ENCODE results near the gene SP5. TPM values are rescaled to one million over a fixed set of nuclear protein-coding genes. Genes with fewer than 3 reads are reported as not detected.

The SP5 gene
- total and polyA plus RNA-seq, 2 of the 4 experiments (the other 2 are of a cell fraction): not detected

DNA sequence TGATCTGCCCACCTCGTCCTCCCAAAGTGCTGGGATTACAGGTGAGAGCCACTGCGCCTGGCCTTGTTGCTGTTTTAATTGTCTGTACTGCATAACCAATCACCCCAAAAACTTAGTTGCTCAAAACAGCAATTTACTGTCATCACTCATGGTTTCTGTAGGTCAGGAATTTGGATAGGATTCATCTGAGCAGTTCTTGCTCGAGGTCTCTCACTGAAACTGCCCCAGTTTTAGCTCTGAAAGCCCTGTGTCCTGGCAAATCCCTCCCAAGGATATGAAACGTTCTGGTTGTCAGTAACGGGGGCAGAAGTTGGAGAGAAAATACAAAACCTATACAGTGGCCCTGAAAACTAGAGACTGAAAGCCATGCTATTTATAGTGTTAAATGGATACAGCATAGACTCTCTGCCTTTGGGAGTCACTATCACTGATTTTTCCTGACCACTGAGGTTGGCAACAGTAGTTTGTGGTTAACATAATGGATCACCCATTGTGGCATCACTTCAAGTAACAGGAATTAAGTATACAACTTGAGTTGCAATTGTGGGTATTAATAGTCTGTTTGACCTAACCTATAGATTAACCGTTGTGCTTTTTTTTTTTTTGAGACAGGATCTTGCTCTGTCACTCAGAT, 27.9 kb downstream of the SP5 start:
- H3K9ac ChIP-seq (ENCODE audit: low read depth, low read length): no peak overlapping the region
- no peak overlapping the region for H4K91ac ChIP-seq (ENCODE audit: insufficient read depth, low read depth, low read length)
- H3K18ac ChIP-seq (ENCODE audit: low read depth, low read length): no peak overlapping the region
- TF ChIP-seq POLR2A (IDR thresholded peaks at IDR 0.05; ENCODE audit: low read depth, low read length) (no peak), SMC3 (IDR thresholded peaks at IDR 0.05; ENCODE audit: low read depth, low read length) (no peak), CHD1 (IDR thresholded peaks at IDR 0.05; ENCODE audit: low read depth, low read length) (no peak), NFE2L2 (IDR thresholded peaks at IDR 0.05; ENCODE audit: low read depth, low read length) (no peak), MAZ (IDR thresholded peaks at IDR 0.05; ENCODE audit: borderline replicate concordance, low read depth, low read length) (no peak), RCOR1 (IDR thresholded peaks at IDR 0.05; ENCODE audit: insufficient replicate concordance, low read length) (no peak), CEBPB (IDR thresholded peaks at IDR 0.05; ENCODE audit: low read depth, low read length) (no peak), MXI1 (IDR thresholded peaks at IDR 0.05; ENCODE audit: borderline replicate concordance, low read depth, low read length) (no peak), FOS (IDR thresholded peaks at IDR 0.05; ENCODE audit: low read depth, low read length) (no peak), RFX5 (IDR thresholded peaks at IDR 0.05; ENCODE audit: low read depth, low read length) (no peak), BHLHE40 (IDR thresholded peaks at IDR 0.05; ENCODE audit: low read depth, low read length) (no peak), MAFK (IDR thresholded peaks at IDR 0.05; ENCODE audit: low read depth, low read length) (no peak), RAD21 (IDR thresholded peaks at IDR 0.05; ENCODE audit: low read length) (no peak)
- TF ChIP-seq, protein P1, sequence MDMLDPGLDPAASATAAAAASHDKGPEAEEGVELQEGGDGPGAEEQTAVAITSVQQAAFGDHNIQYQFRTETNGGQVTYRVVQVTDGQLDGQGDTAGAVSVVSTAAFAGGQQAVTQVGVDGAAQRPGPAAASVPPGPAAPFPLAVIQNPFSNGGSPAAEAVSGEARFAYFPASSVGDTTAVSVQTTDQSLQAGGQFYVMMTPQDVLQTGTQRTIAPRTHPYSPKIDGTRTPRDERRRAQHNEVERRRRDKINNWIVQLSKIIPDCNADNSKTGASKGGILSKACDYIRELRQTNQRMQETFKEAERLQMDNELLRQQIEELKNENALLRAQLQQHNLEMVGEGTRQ (IDR thresholded peaks at IDR 0.05; ENCODE audit: low read depth, low read length): no peak
- TF ChIP-seq, protein P2, sequence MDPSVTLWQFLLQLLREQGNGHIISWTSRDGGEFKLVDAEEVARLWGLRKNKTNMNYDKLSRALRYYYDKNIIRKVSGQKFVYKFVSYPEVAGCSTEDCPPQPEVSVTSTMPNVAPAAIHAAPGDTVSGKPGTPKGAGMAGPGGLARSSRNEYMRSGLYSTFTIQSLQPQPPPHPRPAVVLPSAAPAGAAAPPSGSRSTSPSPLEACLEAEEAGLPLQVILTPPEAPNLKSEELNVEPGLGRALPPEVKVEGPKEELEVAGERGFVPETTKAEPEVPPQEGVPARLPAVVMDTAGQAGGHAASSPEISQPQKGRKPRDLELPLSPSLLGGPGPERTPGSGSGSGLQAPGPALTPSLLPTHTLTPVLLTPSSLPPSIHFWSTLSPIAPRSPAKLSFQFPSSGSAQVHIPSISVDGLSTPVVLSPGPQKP (IDR thresholded peaks at IDR 0.05; ENCODE audit: borderline replicate concordance, low read depth, low read length): no peak
- TF ChIP-seq, protein P3, sequence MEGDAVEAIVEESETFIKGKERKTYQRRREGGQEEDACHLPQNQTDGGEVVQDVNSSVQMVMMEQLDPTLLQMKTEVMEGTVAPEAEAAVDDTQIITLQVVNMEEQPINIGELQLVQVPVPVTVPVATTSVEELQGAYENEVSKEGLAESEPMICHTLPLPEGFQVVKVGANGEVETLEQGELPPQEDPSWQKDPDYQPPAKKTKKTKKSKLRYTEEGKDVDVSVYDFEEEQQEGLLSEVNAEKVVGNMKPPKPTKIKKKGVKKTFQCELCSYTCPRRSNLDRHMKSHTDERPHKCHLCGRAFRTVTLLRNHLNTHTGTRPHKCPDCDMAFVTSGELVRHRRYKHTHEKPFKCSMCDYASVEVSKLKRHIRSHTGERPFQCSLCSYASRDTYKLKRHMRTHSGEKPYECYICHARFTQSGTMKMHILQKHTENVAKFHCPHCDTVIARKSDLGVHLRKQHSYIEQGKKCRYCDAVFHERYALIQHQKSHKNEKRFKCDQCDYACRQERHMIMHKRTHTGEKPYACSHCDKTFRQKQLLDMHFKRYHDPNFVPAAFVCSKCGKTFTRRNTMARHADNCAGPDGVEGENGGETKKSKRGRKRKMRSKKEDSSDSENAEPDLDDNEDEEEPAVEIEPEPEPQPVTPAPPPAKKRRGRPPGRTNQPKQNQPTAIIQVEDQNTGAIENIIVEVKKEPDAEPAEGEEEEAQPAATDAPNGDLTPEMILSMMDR (conservative IDR thresholded peaks at IDR 0.05; ENCODE audit: low read depth, low read length): no peak
- ATAC-seq (ENCODE audit: low read depth): no peak
- no peaks in the 10 kb centered on the region for H3K36me3 ChIP-seq (ENCODE audit: control insufficient read depth, insufficient read depth, low read length)
- H3K79me1 ChIP-seq (ENCODE audit: low read depth in 1 of 2, low read length in 2 of 2): no peaks in the 10 kb centered on the region
- BruUV-seq (replicated peaks): no TSS peak
- DNase-seq: no peak
- POLR2A ChIA-PET (ENCODE audit: unreplicated experiment): no interaction called here
- no peak overlapping the region for H3K4ac ChIP-seq (ENCODE audit: low read depth, low read length)
- no peak overlapping the region for H4K8ac ChIP-seq (ENCODE audit: low read depth in 2 of 2, low read length in 2 of 2)
- H2AFZ ChIP-seq (replicated peaks; ENCODE audit: low read length, poor library complexity): no peak overlapping the region
- no peak overlapping the region for H3K56ac ChIP-seq (ENCODE audit: extremely low read depth, insufficient read depth, low read length)
- H3K23ac ChIP-seq (ENCODE audit: low read depth, low read length): no peak overlapping the region
- H2BK120ac ChIP-seq (ENCODE audit: low read depth, low read length): no peak overlapping the region
- no peaks in the 10 kb centered on the region for H3K9me1 ChIP-seq (ENCODE audit: insufficient read depth, low read length)
- H3K4me1 ChIP-seq (ENCODE audit: control insufficient read depth, insufficient read depth, low read length): peaks cover 2% of the 10 kb centered on the region; the same call in 1 of the 2 replicates
- H3K4me3 ChIP-seq (ENCODE audit: insufficient read depth, low read depth, low read length): no peak overlapping the region
- H2AK5ac ChIP-seq (ENCODE audit: low read depth, low read length): no peak overlapping the region
- WGBS, 2 experiments (ENCODE audit: extremely low coverage in 2 of 2, insufficient read length in 1 of 2): no CpG with 5 or more reads among the region's 6 CpGs
- intact Hi-C loops (cut with micrococcal nuclease) (no loop called here), dilution Hi-C loops (cut with HindIII; ENCODE audit: low sequenced_read_pairs, unreplicated experiment) (no loop called here), in situ Hi-C loops (cut with MboI; ENCODE audit: low sequenced_read_pairs) (no loop called here)
- H2BK15ac ChIP-seq (ENCODE audit: low read depth, low read length): no peak overlapping the region
- no peak overlapping the region for H2AK9ac ChIP-seq (replicated peaks; ENCODE audit: low read depth, low read length, poor library complexity)
- H2BK5ac ChIP-seq (ENCODE audit: low read depth, low read length, poor library complexity, severe bottlenecking): no peak overlapping the region
- no peaks in the 10 kb centered on the region for H4K20me1 ChIP-seq (ENCODE audit: insufficient read depth, low read length)
- H3K4me2 ChIP-seq (ENCODE audit: low read depth, low read length): no peak overlapping the region
- CTCF ChIA-PET: no interaction called here
- H3K27me3 ChIP-seq (ENCODE audit: control insufficient read depth, insufficient read depth, low read length): no peaks in the 10 kb centered on the region
- H3K14ac ChIP-seq (replicated peaks; ENCODE audit: low read depth, low read length): no peak overlapping the region
- H2BK20ac ChIP-seq (ENCODE audit: low read depth, low read length): no peak overlapping the region
- H3K27ac ChIP-seq (ENCODE audit: insufficient read depth, low read length): no peak overlapping the region
- no peak overlapping the region for H4K5ac ChIP-seq (ENCODE audit: low read depth, low read length)
- no peaks in the 10 kb centered on the region for H3K9me3 ChIP-seq (ENCODE audit: control insufficient read depth, insufficient read depth, low read length)
